HCT116 (cell line): ENCODE measurements around the gene CXCR2. TPM values are rescaled to one million over a fixed set of nuclear protein-coding genes. Genes with fewer than 3 reads are reported as not detected.

ENCODE experiments used
- ATAC-seq: fragments of 200-7000 bp; cut with Tn5 transposase; 2 replicates; pipeline ENCODE4 v1.9.1; 2020; ENCODE audit warnings: mild to moderate bottlenecking, moderate library complexity
- BruUV-seq: library from RNA; stranded (reverse); fragments of 400-500 nt; replicated peaks from 2 replicates; lab custom pipeline; 2021; lab: Mats Ljungman, UMichigan
- CTCF ChIA-PET: fragments of 300-600 bp; sonication (Branson Sonifier 250); formaldehyde crosslinking; loops from one replicate; lab custom pipeline; 2021; ENCODE audit warnings: antibody characterized with exemption; lab: Charles Lee
- POLR2A ChIA-PET: fragments of 300-600, 350-600 bp; sonication (Branson Sonifier 250); formaldehyde crosslinking; loops from one replicate; lab custom pipeline; 2021; ENCODE audit warnings: antibody characterized with exemption; lab: Charles Lee
- RAD21 ChIA-PET, 2 experiments: fragments of 300-600 bp; sonication (Branson Sonifier 250); formaldehyde crosslinking; loops; one replicate each; lab custom pipeline; 2023; ENCODE audit warnings: low total read pairs in 2 of 2; ENCODE audit not compliant: uncharacterized antibody in 2 of 2, unreplicated experiment in 2 of 2, low non-redundant PET in 1 of 2; lab: Charles Lee
- DNase-seq: peaks from one replicate; pipeline ENCODE4 v3.0.0-alpha.2; 2010; ENCODE audit warnings: low read depth, low spot score
- H2AFZ ChIP-seq: fragments of 200-600 bp; shearing (Covaris generic), sonication (generic); 2 replicates; pipeline ENCODE4 v1.6.1; 2017; ENCODE audit warnings: low read depth, mixed run types, mixed read lengths, antibody characterized with exemption, low read length; ENCODE audit not compliant: poor library complexity, severe bottlenecking
- H3K27ac ChIP-seq: 2 replicates; pipeline ENCODE4 v1.5.1; 2012; ENCODE audit warnings: low read depth, low read length
- H3K27me3 ChIP-seq: fragments of 200-600 bp; sonication (generic); 2 replicates; pipeline ENCODE4 v1.6.1; 2016; ENCODE audit warnings: mixed run types, low read length, mixed read lengths; ENCODE audit not compliant: insufficient read depth
- H3K36me3 ChIP-seq, 2 experiments: fragments of 200-500 bp in 1 of 2; fragments of 200-600 bp in 1 of 2; sonication (Bioruptor generic) in 1 of 2; sonication (generic) in 1 of 2; 2 replicates each; pipeline versions ENCODE4 v1.5.1 to v1.6.1; 2014 to 2016; ENCODE audit warnings: low read length in 2 of 2, inconsistent platforms in 1 of 2, mixed read lengths in 1 of 2, mixed run types in 1 of 2; ENCODE audit not compliant: insufficient read depth in 2 of 2, control insufficient read depth in 1 of 2
- H3K4me1 ChIP-seq, 2 experiments: fragments of 200-600 bp in 1 of 2; sonication (generic) in 1 of 2; 2 replicates each; pipeline versions ENCODE4 v1.5.1 to v1.6.1; 2012 to 2017; ENCODE audit warnings: low read length in 2 of 2, inconsistent platforms in 1 of 2, mild to moderate bottlenecking in 1 of 2, mixed read lengths in 1 of 2, mixed run types in 1 of 2, moderate library complexity in 1 of 2; ENCODE audit not compliant: insufficient read depth in 2 of 2, control insufficient read depth in 1 of 2
- H3K4me2 ChIP-seq: fragments of 200-600 bp; sonication (generic); 2 replicates; pipeline ENCODE4 v1.6.1; 2017; ENCODE audit warnings: mixed run types, low read length, mixed read lengths
- H3K4me3 ChIP-seq, 2 experiments: fragments of 200-600 bp in 1 of 2; sonication (generic) in 1 of 2; replicated peaks in 1 of 2; 2 replicates each; pipeline ENCODE4 v1.5.1; 2011 to 2016; ENCODE audit warnings: low read length in 2 of 2, control low read depth in 1 of 2, low read depth in 1 of 2, mild to moderate bottlenecking in 1 of 2, mixed read lengths in 1 of 2, mixed run types in 1 of 2
- H3K79me2 ChIP-seq: fragments of 200-600 bp; sonication (generic); 2 replicates; pipeline ENCODE4 v1.6.1; 2017; ENCODE audit warnings: mild to moderate bottlenecking, mixed run types, low read length, moderate library complexity, mixed read lengths; ENCODE audit not compliant: insufficient read depth
- H3K9ac ChIP-seq: fragments of 200-600 bp; sonication (generic); 2 replicates; pipeline ENCODE4 v1.6.1; 2016; ENCODE audit warnings: low read length, mixed read lengths
- H3K9me2 ChIP-seq: fragments of 200-600 bp; sonication (generic), shearing (Covaris generic); 2 replicates; pipeline ENCODE4 v1.6.1; 2017; ENCODE audit warnings: mixed run types, mild to moderate bottlenecking, moderate library complexity; ENCODE audit not compliant: insufficient read depth
- H3K9me3 ChIP-seq, 2 experiments: fragments of 200-500 bp in 1 of 2; fragments of 200-600 bp in 1 of 2; sonication (Bioruptor generic) in 1 of 2; sonication (generic) in 1 of 2; 2 replicates each; pipeline ENCODE4 v1.6.1; 2014 to 2017; ENCODE audit warnings: low read length in 2 of 2, mixed read lengths in 2 of 2, inconsistent platforms in 1 of 2, low read depth in 1 of 2, mild to moderate bottlenecking in 1 of 2, mixed run types in 1 of 2, moderate library complexity in 1 of 2; ENCODE audit not compliant: control insufficient read depth in 1 of 2, insufficient read depth in 1 of 2
- H4K20me1 ChIP-seq: fragments of 200-600 bp; sonication (generic), shearing (Covaris generic); 2 replicates; pipeline ENCODE4 v1.6.1; 2017; ENCODE audit warnings: mixed run types, mild to moderate bottlenecking, moderate library complexity; ENCODE audit not compliant: insufficient read depth
- EGR1 ChIP-seq: IDR thresholded peaks from 2 replicates; pipeline ENCODE4 v1.6.1; 2012; ENCODE audit warnings: low read depth
- ELF1 ChIP-seq: IDR thresholded peaks from 2 replicates; pipeline ENCODE4 v1.6.1; 2012; ENCODE audit warnings: low read depth, borderline replicate concordance
- EZH2 ChIP-seq: fragments of 200-600 bp; sonication (generic); IDR thresholded peaks from 2 replicates; pipeline ENCODE4 v1.6.1; 2017; ENCODE audit warnings: antibody characterized with exemption, mixed run types
- EZH2phosphoT487 ChIP-seq: fragments of 200-600 bp; IDR thresholded peaks from 2 replicates; pipeline ENCODE4 v1.6.1; 2018; ENCODE audit warnings: antibody characterized with exemption, borderline replicate concordance
- JUND ChIP-seq: IDR thresholded peaks from 2 replicates; pipeline ENCODE4 v1.6.1; 2012
- POLR2A ChIP-seq: IDR thresholded peaks from 2 replicates; pipeline ENCODE4 v1.7.0; 2011; ENCODE audit warnings: borderline replicate concordance; ENCODE audit not compliant: insufficient read depth, insufficient read length; ENCODE audit errors: extremely low read depth
- RAD21 ChIP-seq: IDR thresholded peaks from 2 replicates; pipeline ENCODE4 v1.6.1; 2012; ENCODE audit warnings: low read depth, mild to moderate bottlenecking
- SIN3A ChIP-seq: IDR thresholded peaks from 2 replicates; pipeline ENCODE4 v1.6.1; 2012; ENCODE audit warnings: low read depth
- SP1 ChIP-seq: IDR thresholded peaks from 2 replicates; pipeline ENCODE4 v1.6.1; 2012; ENCODE audit warnings: low read depth
- SRF ChIP-seq: IDR thresholded peaks from 2 replicates; pipeline ENCODE4 v1.6.1; 2012; ENCODE audit warnings: low read depth
- TCF7L2 ChIP-seq: IDR thresholded peaks from 2 replicates; pipeline ENCODE4 v1.7.0; 2011; ENCODE audit warnings: borderline replicate concordance, inconsistent platforms; ENCODE audit not compliant: insufficient read depth, insufficient read length; ENCODE audit errors: extremely low read depth
- YY1 ChIP-seq: IDR thresholded peaks from 2 replicates; pipeline ENCODE4 v1.6.1; 2011; ENCODE audit warnings: low read length, low read depth, moderate library complexity, mild to moderate bottlenecking; ENCODE audit not compliant: insufficient replicate concordance; ENCODE audit errors: extremely low read depth
- ZBTB33 ChIP-seq: IDR thresholded peaks from 2 replicates; pipeline ENCODE4 v1.6.1; 2011; ENCODE audit warnings: mild to moderate bottlenecking, low read length, moderate library complexity; ENCODE audit not compliant: insufficient replicate concordance; ENCODE audit errors: extremely low read depth
- ZFX ChIP-seq: fragments of 450-650 bp; IDR thresholded peaks from 2 replicates; pipeline ENCODE4 v1.6.1; 2017
- ZNF274 ChIP-seq: fragments of 200-500 bp; sonication (Bioruptor generic); IDR thresholded peaks from 2 replicates; pipeline ENCODE4 v1.6.1; 2014; ENCODE audit warnings: mild to moderate bottlenecking, low read depth, low read length, inconsistent platforms
- intact Hi-C: fragments of 100-400 bp; cut with micrococcal nuclease; formaldehyde crosslinking; loops from 2 replicates; pipeline ENCODE4 v1.10.0; 2022
- total RNA-seq: library from RNA; stranded (reverse); gene quantifications from one replicate; pipeline ENCODE4 v1.2.1, GENCODE V29; 2021; ENCODE audit not compliant: unreplicated experiment
- TF ChIP-seq, protein P1 (sequence below): IDR thresholded peaks from 2 replicates; pipeline ENCODE4 v1.6.1; 2012
- TF ChIP-seq, protein P2 (sequence below): IDR thresholded peaks from 2 replicates; pipeline ENCODE4 v1.6.1; 2012

CXCR2 gene
- total RNA-seq, 1 experiment from 2014 or later: 0.15 TPM

DNA sequence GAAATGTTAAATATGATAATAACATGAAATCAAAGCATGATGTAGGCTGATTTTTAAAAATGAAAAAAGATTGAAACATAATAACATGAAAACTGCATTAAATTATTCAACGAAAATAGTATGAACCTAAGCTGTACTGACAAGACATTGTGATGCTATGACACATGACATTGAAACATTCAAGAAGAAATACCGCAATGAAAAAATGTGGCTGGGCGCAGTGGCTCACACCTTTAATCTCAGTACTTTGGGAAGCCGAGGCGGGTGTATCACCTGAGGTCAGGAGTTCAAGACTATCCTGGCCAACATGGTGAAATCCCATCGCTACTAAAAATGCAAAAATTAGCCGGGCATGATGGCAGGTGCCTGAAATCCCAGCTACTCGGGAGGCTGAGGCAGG is 26.3 kb downstream of the CXCR2 start:
- no peaks in the 10 kb centered on the region; the same call in 1 of the 2 replicates for H3K9me2 ChIP-seq
- TF ChIP-seq TCF7L2: no peak
- no peak for TF ChIP-seq YY1
- no peak for TF ChIP-seq ZFX
- TF ChIP-seq EGR1: no peak
- TF ChIP-seq SP1: no peak
- no peak for TF ChIP-seq SIN3A
- no peak for TF ChIP-seq SRF
- no peak for TF ChIP-seq EZH2phosphoT487
- TF ChIP-seq ELF1: no peak
- no peak for TF ChIP-seq ZBTB33
- no peak for TF ChIP-seq ZNF274
- TF ChIP-seq, protein P1, sequence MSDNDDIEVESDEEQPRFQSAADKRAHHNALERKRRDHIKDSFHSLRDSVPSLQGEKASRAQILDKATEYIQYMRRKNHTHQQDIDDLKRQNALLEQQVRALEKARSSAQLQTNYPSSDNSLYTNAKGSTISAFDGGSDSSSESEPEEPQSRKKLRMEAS: no peak
- TF ChIP-seq POLR2A: no peak
- no peak for TF ChIP-seq JUND
- TF ChIP-seq, protein P2, sequence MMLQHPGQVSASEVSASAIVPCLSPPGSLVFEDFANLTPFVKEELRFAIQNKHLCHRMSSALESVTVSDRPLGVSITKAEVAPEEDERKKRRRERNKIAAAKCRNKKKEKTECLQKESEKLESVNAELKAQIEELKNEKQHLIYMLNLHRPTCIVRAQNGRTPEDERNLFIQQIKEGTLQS: no peak
- no peak for TF ChIP-seq RAD21
- no peak for TF ChIP-seq EZH2
- ATAC-seq (peak; percentile 32), DNase-seq (no peak)
- peak overlapping the region; percentile 72 for H2AFZ ChIP-seq
- RAD21 ChIA-PET: no interaction called here
- no peaks in the 10 kb centered on the region for H3K36me3 ChIP-seq
- H3K9me3 ChIP-seq: no peaks in the 10 kb centered on the region
- H3K4me2 ChIP-seq: peak overlapping the region; percentile 61
- no peaks in the 10 kb centered on the region for H4K20me1 ChIP-seq
- peak overlapping the region; percentile 26; the same call in 1 of the 2 replicates for H3K27ac ChIP-seq
- no peaks in the 10 kb centered on the region for H3K79me2 ChIP-seq
- no TSS peak for BruUV-seq
- intact Hi-C loops: no loop called here
- no peaks in the 10 kb centered on the region for H3K27me3 ChIP-seq
- POLR2A ChIA-PET: no interaction called here
- CTCF ChIA-PET: no interaction called here
- no peak overlapping the region for H3K9ac ChIP-seq
- no peak overlapping the region for H3K4me3 ChIP-seq
- peaks cover 11 to 18% of the 10 kb centered on the region in 2 experiments for H3K4me1 ChIP-seq
